ENCODE results near the gene URI1. TPM values are rescaled to one million over a fixed set of nuclear protein-coding genes. Genes with fewer than 3 reads are reported as not detected.

URI1 gene
- total and polyA plus RNA-seq, 2 of the 8 experiments (the other 6 are each of a cell fraction or from before 2014, with no cell fraction given): 27.7 to 64.3 TPM

GRCh38 chr19:29926801-29927200, 15.2 kb upstream of the URI1 start:
- Histone ChIP-seq H3K79me2 (ENCODE audit: control insufficient read depth in 1 of 2, insufficient read depth in 2 of 2, low read length in 2 of 2) (no peaks in the 10 kb centered on the region), H4K5ac (ENCODE audit: insufficient read length, low read depth, low read length) (no peak overlapping the region), H3K27me3 (replicated peaks in 1 of 4; ENCODE audit: control insufficient read depth in 3 of 4, extremely low read depth in 1 of 4, insufficient read depth in 3 of 4, low read length in 3 of 4) (no peaks in the 10 kb centered on the region; a peak in 1 of 7 replicates), H3K36me3 (ENCODE audit: control insufficient read depth in 2 of 4, insufficient read depth in 4 of 4, low read length in 3 of 4) (no peaks in the 10 kb centered on the region), H3K23me2 (ENCODE audit: low read depth, low read length) (no peaks in the 10 kb centered on the region), H3K18ac (ENCODE audit: extremely low read depth, low read length) (no peak overlapping the region), H3K14ac (ENCODE audit: insufficient read length) (no peak overlapping the region), H3K9me3 (ENCODE audit: insufficient read depth in 2 of 2, low read depth in 1 of 2, low read length in 1 of 2) (no peaks in the 10 kb centered on the region), H2BK12ac (ENCODE audit: low read depth, low read length) (no peak overlapping the region), H2AK5ac (ENCODE audit: low read depth, low read length) (no peak overlapping the region), H2BK120ac (replicated peaks; ENCODE audit: low read depth, low read length) (no peak overlapping the region), H4K8ac (ENCODE audit: extremely low read depth, insufficient read depth, low read length) (no peak overlapping the region), H3K79me1 (ENCODE audit: low read depth, low read length) (no peaks in the 10 kb centered on the region), H3K4me1 (replicated peaks in 1 of 4; ENCODE audit: control insufficient read depth in 3 of 4, insufficient read depth in 4 of 4, low read length in 3 of 4) (peaks cover 0 to 5% (median 4%) of the 10 kb centered on the region in 4 experiments; a peak in 6 of 7 replicates), H2AFZ (ENCODE audit: low read length) (no peak overlapping the region; the same call in 1 of the 2 replicates), H3K27ac (ENCODE audit: low read depth, low read length) (no peak overlapping the region), H4K91ac (replicated peaks; ENCODE audit: insufficient read length, low read length) (no peak overlapping the region), H3K56ac (replicated peaks; ENCODE audit: insufficient read length, low read depth, low read length) (no peak overlapping the region), H2BK15ac (ENCODE audit: low read length) (no peak overlapping the region), H2BK20ac (ENCODE audit: low read length) (no peak overlapping the region), H3K4me3 (ENCODE audit: extremely low read depth in 1 of 4, insufficient read depth in 2 of 4, low read depth in 3 of 4, low read length in 4 of 4) (no peak overlapping the region), H2BK5ac (ENCODE audit: low read depth, low read length) (no peak overlapping the region), H3K9ac (replicated peaks in 1 of 4; ENCODE audit: extremely low read depth in 1 of 4, low read depth in 3 of 4, low read length in 3 of 4) (no peak overlapping the region), H3K23ac (ENCODE audit: insufficient read length) (no peak overlapping the region), H4K20me1 (replicated peaks in 1 of 2; ENCODE audit: control insufficient read depth in 1 of 2, insufficient read depth in 2 of 2, low read length in 2 of 2) (no peaks in the 10 kb centered on the region), H3K4ac (replicated peaks; ENCODE audit: insufficient read length, low read depth, low read length) (no peak overlapping the region), H3K4me2 (ENCODE audit: insufficient read depth in 1 of 2, low read depth in 2 of 2, low read length in 2 of 2) (no peak overlapping the region)
- FAIRE-seq (no peak), DNase-seq (ENCODE audit: low read depth in 1 of 2, low spot score in 2 of 2) (no peak)
- ChIA-PET CTCF (ENCODE audit: partially characterized antibody) (interaction anchor here (0.6 to 2.1 kb wide), 2 partner anchors 40 to 197 kb away, joined by 3 to 6 read pairs; no protein-coding TSS in a partner anchor), POLR2A (ENCODE audit: partially characterized antibody) (no interaction called here)
- 75% methylated on average over 5 of the region's 5 CpGs; no CpG with 5 or more reads in 1 of the 2 experiments for WGBS, 2 experiments (ENCODE audit: extremely low coverage in 1 of 2, insufficient coverage in 1 of 2, insufficient read length in 1 of 2, insufficient replicate concordance in 2 of 2, low coverage in 1 of 2, low lambda C conversion rate in 2 of 2, missing lambda C conversion rate in 1 of 2)

All from H1 (cell line).